Activated T-cell treated with anti-CD3 and anti-CD28 coated beads, Interleukin-2, amount 50 U/mL, for 24 hours (primary cell): Measurements from ENCODE around the gene TBK1.
"Not testable (repeated sequence)": the region's sequence is repeated elsewhere in the genome, so short reads cannot be mapped to it uniquely, and the experiment has no call there.

Experiments
- DNase-seq: peaks from one replicate; pipeline ENCODE4 v3.0.0-alpha.2; 2020
- H3K27ac Mint-ChIP-seq: 2 replicates; pipeline ENCODE4 v1.8.0; 2020; ENCODE audit warnings: mild to moderate bottlenecking, mixed read lengths
- H3K27me3 Mint-ChIP-seq: 2 replicates; pipeline ENCODE4 v1.8.0; 2020; ENCODE audit warnings: mixed read lengths
- H3K36me3 Mint-ChIP-seq: 2 replicates; pipeline ENCODE4 v1.8.0; 2020; ENCODE audit warnings: low read depth, mixed read lengths
- H3K4me1 Mint-ChIP-seq: 2 replicates; pipeline ENCODE4 v1.8.0; 2020; ENCODE audit warnings: low read depth, mixed read lengths
- H3K4me3 Mint-ChIP-seq: 2 replicates; pipeline ENCODE4 v1.8.0; 2020; ENCODE audit warnings: mild to moderate bottlenecking, moderate library complexity, mixed read lengths
- H3K9me3 Mint-ChIP-seq: 2 replicates; pipeline ENCODE4 v1.8.0; 2020; ENCODE audit warnings: mixed read lengths

Gene TBK1

DNA sequence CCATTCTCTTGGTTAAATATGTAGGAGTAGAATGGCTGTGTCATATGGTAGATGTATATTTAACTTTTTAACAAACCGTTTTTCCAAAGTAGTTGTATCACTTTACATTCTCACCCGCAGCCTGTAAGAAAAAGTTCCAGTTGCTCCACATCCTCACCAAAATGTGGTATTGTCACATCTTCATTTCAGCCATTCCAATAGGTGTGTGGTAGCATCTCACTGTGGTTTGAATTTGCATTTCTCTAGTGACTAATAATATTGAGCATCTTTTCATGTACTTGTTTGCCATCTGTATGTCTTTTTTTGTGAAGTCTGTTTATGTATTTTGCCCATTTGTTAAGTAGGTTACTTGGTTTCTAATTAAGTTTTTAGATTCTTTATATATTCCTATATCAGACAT lies 78.6 kb downstream of the TBK1 start:
- H3K9me3 Mint-ChIP-seq, result no peaks in the 10 kb centered on the region
- DNase-seq, result no peak
- H3K27ac Mint-ChIP-seq, result no peak overlapping the region
- no peaks in the 10 kb centered on the region for H3K36me3 Mint-ChIP-seq
- H3K4me1 Mint-ChIP-seq, result no peaks in the 10 kb centered on the region
- H3K27me3 Mint-ChIP-seq, result no peaks in the 10 kb centered on the region
- H3K4me3 Mint-ChIP-seq, result no peak overlapping the region

DNA sequence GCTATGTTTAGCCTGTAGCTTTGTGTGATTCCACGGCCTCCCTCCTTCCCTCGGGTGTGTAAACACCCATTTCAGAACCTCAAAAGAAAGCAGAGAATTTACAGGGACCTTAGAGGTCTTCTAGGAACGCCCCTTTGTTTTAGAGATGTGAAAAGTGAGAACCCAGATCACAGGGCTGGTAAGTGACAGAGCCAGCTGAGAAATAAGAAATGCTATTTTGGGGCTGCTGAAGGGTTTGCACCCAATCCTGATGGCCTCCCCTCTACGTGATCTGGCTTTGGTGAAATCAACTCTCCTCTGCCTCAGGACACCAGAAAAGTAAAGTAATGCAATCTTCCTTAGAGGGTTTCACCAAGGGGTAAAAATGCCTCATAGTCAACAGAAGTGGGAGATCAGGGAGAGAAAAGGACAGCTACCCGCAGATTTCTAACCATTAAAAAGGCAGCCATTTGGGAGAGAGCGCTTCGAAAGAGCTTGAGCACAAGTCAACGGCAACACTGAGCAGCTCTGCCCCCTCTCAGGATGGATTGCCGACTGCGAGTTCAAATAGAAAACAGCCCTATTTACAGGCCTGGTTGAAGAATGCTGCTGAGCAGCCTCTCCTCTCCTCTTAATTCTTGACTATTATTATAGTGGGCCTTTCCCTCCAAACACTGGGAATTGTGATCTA lies 79.9 kb downstream of the TBK1 start:
- DNase-seq, result no peak
- H3K27me3 Mint-ChIP-seq, result no peaks in the 10 kb centered on the region
- no peak overlapping the region for H3K4me3 Mint-ChIP-seq
- H3K9me3 Mint-ChIP-seq, result no peaks in the 10 kb centered on the region
- H3K27ac Mint-ChIP-seq, result no peak overlapping the region
- H3K4me1 Mint-ChIP-seq, result no peaks in the 10 kb centered on the region
- no peaks in the 10 kb centered on the region for H3K36me3 Mint-ChIP-seq

DNA sequence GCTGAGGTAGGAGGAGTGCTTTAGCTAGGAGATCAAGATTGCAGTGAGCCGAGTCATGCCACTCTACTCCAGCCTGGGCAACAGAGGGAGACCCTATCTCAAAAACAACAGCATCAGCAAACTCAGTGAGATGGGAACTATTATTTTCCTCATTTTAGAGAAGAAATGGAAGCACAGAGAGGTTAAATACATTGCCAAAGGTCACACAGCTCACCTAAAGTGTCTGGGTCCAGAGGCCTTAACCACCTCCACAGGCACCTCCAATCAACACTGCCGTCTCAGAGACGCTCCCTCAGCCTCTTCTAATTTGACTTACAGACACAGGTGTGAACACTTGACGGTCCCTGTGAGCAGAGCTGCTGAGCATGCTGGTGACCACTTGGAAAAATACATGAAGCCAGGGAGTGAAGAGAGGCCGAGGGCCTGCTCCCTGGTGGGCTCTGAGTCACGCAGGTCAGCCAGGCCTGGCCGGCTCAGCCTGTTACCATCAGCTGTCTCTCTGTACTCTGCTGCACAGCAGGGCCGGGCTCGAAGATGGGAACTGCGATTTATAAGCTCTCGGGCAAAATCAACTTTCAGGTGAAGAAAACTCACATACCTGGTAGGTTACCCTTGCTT lies 80.9 kb downstream of the TBK1 start:
- no peak overlapping the region for H3K4me3 Mint-ChIP-seq
- H3K36me3 Mint-ChIP-seq, result no peaks in the 10 kb centered on the region
- no peaks in the 10 kb centered on the region for H3K4me1 Mint-ChIP-seq
- no peak for DNase-seq
- no peak overlapping the region for H3K27ac Mint-ChIP-seq
- no peaks in the 10 kb centered on the region for H3K27me3 Mint-ChIP-seq
- no peaks in the 10 kb centered on the region for H3K9me3 Mint-ChIP-seq

DNA sequence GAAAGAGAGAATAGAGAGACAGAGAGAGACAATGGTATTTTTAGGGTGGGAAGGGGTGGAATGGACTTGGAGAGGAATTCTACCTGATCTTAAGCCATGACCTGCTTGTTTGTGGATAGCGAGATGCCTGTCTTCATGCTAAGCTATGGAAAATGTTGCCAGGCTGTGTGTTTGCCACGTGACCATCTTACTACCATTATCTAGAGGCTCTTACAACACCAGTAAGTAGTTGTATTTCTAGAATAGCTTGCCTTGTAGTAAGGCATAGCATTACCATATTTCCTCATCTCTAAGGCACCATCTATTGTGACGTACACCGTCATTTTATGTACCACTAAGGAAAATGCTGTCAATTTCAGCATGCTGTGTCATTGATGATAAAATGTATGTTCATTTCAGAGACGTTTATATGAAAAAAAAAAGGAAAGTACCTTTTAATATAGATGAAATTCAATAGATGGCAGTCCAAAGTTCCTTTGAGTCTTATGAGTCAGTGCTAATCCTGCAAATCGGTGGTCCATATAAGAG lies 82.8 kb downstream of the TBK1 start:
- Mint-ChIP-seq H3K36me3 (no peaks in the 10 kb centered on the region), H3K4me1 (no peaks in the 10 kb centered on the region), H3K9me3 (no peaks in the 10 kb centered on the region), H3K27me3 (no peaks in the 10 kb centered on the region), H3K4me3 (no peak overlapping the region), H3K27ac (no peak overlapping the region)
- DNase-seq, result no peak

DNA sequence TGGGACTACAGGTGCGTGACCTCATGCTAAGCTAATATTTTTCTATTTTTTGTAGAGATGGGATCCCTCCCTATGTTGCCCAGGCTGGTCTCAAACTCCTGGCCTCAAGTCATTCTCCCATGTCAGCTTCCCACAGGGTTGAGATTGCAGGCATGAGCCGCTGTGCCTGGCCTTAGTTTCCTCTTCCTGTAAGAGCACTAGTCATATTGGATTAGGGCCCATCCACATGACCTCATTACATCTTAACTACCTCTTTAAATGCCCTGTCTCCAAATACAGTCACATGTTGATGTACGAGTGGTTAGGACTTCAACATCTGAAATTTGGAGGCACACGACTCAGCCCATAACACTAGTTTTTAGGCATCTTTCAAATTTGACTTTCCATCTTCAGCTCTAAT lies 86.2 kb downstream of the TBK1 start:
- Mint-ChIP-seq H3K4me1 (no peaks in the 10 kb centered on the region), H3K27ac (no peak overlapping the region), H3K36me3 (no peaks in the 10 kb centered on the region), H3K27me3 (no peaks in the 10 kb centered on the region), H3K4me3 (no peak overlapping the region), H3K9me3 (no peaks in the 10 kb centered on the region)
- no peak for DNase-seq

DNA sequence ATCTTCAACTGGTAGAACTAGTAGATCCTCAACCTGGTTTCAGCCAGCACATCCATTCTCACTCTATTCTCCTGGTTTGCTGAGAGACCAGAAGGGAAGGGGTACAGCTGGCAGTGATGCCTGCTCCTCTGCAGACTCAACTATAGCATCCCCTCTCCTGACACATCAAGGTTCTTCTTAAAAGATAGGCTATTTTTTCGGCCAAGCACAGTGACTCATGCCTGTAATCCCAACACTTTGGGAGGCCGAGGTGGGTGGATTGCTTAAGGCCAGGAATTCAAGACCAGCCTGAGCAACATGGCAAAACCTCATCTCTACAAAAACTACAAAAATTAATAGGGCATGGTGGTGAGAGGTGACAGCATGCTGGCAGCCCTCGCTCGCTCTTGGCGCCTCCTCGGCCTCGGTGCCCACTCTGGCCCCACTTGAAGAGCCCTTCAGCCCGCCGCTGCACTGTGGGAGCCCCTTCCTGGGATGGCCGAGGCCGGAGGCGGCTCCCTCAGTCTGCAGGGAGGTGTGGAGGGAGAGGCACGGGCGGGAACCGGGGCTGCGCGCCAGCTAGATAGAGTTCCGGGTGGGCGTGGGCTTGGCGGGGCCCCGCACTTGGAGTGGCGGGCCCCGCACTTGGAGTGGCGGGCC lies 90.6 kb downstream of the TBK1 start:
- not testable (repeated sequence) for H3K9me3 Mint-ChIP-seq, DNase-seq, H3K27ac Mint-ChIP-seq, H3K4me3 Mint-ChIP-seq, H3K36me3 Mint-ChIP-seq, H3K4me1 Mint-ChIP-seq, H3K27me3 Mint-ChIP-seq

DNA sequence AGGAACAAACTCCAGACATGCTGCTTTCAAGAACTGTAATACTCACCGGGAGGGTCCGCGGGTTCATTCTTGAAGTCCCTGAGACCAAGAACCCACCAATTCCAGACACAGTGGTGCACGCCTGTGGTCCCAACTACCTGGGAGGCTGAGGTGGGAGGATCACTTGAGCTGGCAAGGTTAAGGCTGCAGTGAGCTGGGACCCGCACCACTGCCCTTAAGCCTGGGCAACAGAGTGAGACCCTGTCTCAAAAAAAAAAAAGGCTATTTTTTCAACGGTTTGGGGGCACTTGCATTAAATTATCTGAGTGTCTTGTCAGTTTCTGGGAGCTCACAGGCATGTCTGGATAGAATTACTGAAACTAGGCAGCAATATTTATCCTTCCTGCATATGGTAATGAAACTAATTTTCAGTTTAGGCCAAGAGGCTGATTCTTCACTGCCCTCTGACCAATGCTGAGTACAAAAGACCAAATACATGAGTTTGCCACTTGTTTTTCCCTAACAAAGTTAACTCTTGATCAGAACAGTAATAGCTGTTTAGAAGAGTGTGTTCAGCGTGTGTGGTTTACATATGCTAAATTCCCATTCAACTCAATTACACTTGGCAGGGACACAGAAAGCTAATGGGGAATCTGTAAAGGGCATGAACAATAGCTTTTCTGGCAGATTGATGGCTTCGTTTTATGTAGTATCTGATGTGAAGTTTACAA lies 92.6 kb downstream of the TBK1 start:
- peaks cover 2% of the 10 kb centered on the region for H3K27me3 Mint-ChIP-seq

DNA sequence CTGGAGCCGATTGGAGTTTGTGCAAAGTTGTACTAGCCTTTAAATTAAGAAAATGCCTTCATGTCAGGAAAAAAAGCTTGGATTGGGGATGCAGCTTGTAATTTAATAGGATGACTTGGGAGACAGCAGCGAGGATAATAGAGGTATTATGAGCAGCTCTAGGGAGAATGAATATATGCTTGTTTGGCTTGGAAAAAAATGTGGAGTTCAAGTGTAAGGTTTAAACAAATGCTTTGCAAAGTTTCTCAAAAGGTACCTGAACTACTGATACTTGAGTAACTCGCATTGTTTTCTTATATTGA lies 93.1 kb downstream of the TBK1 start:
- no peak overlapping the region for H3K27ac Mint-ChIP-seq
- no peaks in the 10 kb centered on the region for H3K36me3 Mint-ChIP-seq
- H3K4me1 Mint-ChIP-seq, result peaks cover 6% of the 10 kb centered on the region
- peaks cover 2% of the 10 kb centered on the region for H3K27me3 Mint-ChIP-seq
- no peak for DNase-seq
- no peak overlapping the region for H3K4me3 Mint-ChIP-seq
- H3K9me3 Mint-ChIP-seq, result no peaks in the 10 kb centered on the region

More for the DNA sequence above, 92.6 kb downstream of the TBK1 start:
- H3K9me3 Mint-ChIP-seq, result no peaks in the 10 kb centered on the region
- DNase-seq, result no peak
- no peak overlapping the region for H3K4me3 Mint-ChIP-seq
- H3K27ac Mint-ChIP-seq, result no peak overlapping the region
- no peaks in the 10 kb centered on the region for H3K36me3 Mint-ChIP-seq
- peaks cover 2% of the 10 kb centered on the region for H3K4me1 Mint-ChIP-seq

DNA sequence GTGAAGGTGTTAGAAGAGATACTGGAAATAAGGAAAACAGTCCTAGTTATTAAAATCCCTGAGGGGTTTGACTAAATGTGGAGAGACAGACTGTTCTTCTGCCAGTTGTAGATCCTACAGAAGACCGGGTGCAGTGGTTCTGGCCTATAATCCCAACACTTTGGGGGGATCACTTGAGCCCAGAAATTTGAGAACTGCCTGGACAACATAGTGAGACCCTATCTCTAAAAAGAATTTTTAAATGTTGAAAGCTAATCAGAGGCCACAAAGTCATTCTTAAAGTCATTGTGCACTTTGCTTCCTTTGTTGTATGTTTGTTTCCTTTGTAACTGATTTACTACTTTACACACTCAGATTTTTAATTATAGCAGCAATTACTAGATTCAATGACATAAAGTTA lies 97.2 kb downstream of the TBK1 start:
- Mint-ChIP-seq H3K4me3 (no peak overlapping the region), H3K27me3 (no peaks in the 10 kb centered on the region), H3K4me1 (peaks cover 6% of the 10 kb centered on the region), H3K27ac (no peak overlapping the region), H3K36me3 (no peaks in the 10 kb centered on the region), H3K9me3 (no peaks in the 10 kb centered on the region)
- DNase-seq, result no peak

DNA sequence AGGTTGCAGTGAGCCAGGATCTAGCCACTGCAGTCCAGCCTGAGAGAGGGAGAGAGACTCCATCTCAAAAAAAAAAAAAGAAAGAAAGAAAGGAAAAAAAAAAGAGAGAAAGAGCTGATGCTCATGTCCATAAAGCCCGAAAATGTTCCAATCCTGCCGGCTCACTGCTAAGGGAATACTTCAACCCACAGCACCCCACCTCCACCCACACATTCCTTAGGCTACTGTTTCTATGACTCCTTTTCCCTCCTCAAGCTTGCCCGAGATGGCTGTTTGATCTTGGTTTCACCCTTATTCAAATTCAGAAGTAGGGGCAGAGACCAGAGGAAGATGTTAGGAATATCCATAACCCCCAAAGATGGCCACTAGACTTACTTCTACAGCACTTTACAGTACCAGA lies 98.8 kb downstream of the TBK1 start:
- no peak overlapping the region for H3K4me3 Mint-ChIP-seq
- H3K27ac Mint-ChIP-seq, result no peak overlapping the region
- peaks cover 6% of the 10 kb centered on the region for H3K4me1 Mint-ChIP-seq
- no peaks in the 10 kb centered on the region for H3K36me3 Mint-ChIP-seq
- no peaks in the 10 kb centered on the region for H3K27me3 Mint-ChIP-seq
- no peaks in the 10 kb centered on the region for H3K9me3 Mint-ChIP-seq
- DNase-seq, result no peak

DNA sequence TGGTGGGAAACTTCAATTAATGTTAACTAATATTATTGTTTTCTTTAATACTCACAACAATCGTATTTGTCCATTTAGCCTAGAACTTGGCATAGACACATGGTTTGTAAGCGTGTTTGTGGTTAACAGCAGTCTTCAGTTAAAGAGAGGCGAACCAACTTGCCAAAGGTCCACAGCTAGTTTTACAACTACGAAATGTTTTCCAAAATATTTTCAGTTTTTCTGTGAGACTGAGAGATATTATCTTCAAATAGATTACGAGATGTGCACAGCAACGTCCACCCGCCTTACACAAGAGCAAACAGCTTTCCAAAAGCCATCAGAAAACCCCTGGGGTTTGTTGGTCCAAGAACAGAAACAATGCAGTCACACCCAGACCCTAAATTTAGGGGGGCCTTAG lies 99.8 kb downstream of the TBK1 start:
- Mint-ChIP-seq H3K36me3 (no peaks in the 10 kb centered on the region), H3K4me1 (peaks cover 6% of the 10 kb centered on the region), H3K4me3 (no peak overlapping the region), H3K27ac (no peak overlapping the region), H3K9me3 (no peaks in the 10 kb centered on the region), H3K27me3 (no peaks in the 10 kb centered on the region)
- DNase-seq, result no peak
